ENCODE measurements around the gene GPNMB. TPM values are rescaled to one million over a fixed set of nuclear protein-coding genes. Genes with fewer than 3 reads are reported as not detected.

Gene GPNMB
- total RNA-seq, 2 donors from 2014 or later, result 10.0 to 49.9 TPM

GRCh38 chr7:23247046-23247602 is 549 bp downstream of the GPNMB start:
- no peaks in the 10 kb centered on the region for H3K9me3 ChIP-seq
- H3K27ac ChIP-seq, result no peak overlapping the region
- TF ChIP-seq, protein P1, sequence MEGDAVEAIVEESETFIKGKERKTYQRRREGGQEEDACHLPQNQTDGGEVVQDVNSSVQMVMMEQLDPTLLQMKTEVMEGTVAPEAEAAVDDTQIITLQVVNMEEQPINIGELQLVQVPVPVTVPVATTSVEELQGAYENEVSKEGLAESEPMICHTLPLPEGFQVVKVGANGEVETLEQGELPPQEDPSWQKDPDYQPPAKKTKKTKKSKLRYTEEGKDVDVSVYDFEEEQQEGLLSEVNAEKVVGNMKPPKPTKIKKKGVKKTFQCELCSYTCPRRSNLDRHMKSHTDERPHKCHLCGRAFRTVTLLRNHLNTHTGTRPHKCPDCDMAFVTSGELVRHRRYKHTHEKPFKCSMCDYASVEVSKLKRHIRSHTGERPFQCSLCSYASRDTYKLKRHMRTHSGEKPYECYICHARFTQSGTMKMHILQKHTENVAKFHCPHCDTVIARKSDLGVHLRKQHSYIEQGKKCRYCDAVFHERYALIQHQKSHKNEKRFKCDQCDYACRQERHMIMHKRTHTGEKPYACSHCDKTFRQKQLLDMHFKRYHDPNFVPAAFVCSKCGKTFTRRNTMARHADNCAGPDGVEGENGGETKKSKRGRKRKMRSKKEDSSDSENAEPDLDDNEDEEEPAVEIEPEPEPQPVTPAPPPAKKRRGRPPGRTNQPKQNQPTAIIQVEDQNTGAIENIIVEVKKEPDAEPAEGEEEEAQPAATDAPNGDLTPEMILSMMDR (IDR thresholded peaks at IDR 0.05), result no peak
- TF ChIP-seq POLR2A (IDR thresholded peaks at IDR 0.05) (no peak), POLR2AphosphoS5 (IDR thresholded peaks at IDR 0.05) (no peak)
- no peak for DNase-seq (ENCODE audit: low spot score)
- H3K4me3 ChIP-seq, result peak overlapping the region; percentile 12 to 19
- 78% methylated on average over 6 of the region's 6 CpGs for WGBS
- H3K36me3 ChIP-seq, result no peaks in the 10 kb centered on the region
- H3K4me1 ChIP-seq (replicated peaks), result no peaks in the 10 kb centered on the region
- H3K27me3 ChIP-seq (replicated peaks; ENCODE audit: insufficient read depth), result peaks cover 12% of the 10 kb centered on the region
- intact Hi-C loops (cut with DNase I), result no loop called here

DNA sequence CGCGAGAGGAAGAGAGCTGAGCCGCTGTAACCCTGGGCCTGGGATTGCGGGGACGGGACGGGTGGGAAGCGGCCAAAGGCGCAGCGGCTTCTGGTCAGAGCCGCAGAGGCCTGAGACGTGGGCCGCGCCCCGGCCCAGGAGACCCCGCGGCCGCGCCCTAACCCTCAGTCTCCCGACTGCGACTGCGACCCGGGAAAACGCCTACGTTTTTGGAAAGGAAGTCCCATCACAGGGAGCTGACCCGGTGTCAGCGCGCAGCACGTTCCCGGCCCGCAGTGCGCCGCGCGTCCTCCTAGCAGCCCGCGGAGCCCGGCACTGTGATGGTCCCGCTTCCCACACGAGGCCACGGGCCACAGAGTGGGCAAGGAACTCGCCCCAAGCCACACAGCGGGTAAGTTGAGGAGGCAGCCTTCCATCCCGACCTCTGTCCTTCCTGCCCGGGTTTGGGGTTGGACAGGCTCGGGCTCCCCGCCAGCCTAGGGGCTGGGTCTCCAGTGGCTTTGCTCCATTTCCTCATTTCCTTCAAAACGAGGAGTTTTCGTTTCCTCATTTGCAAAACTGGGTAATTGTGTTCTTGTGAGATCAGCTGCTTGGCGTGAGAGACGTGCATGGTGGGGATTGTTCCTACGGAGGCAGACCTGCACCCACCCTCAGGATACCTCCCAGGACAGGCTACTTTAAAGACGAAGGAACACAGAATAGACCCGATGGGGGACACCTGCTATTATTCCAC is 1.2 kb downstream of the GPNMB start:
- WGBS, result 21% methylated on average over 44 of the region's 53 CpGs
- TF ChIP-seq POLR2A (IDR thresholded peaks at IDR 0.05), result no peak
- TF ChIP-seq POLR2AphosphoS5 (IDR thresholded peaks at IDR 0.05), result no peak
- TF ChIP-seq, protein P1 (IDR thresholded peaks at IDR 0.05), result no peak
- Histone ChIP-seq H3K27ac (peak overlapping the region in 1 of 2 donors; percentile 27), H3K4me3 (peak overlapping the region; percentile 12 to 19), H3K27me3 (replicated peaks; ENCODE audit: insufficient read depth) (peaks cover 12% of the 10 kb centered on the region), H3K36me3 (no peaks in the 10 kb centered on the region), H3K4me1 (replicated peaks) (no peaks in the 10 kb centered on the region), H3K9me3 (no peaks in the 10 kb centered on the region)
- DNase-seq (ENCODE audit: low spot score), result no peak
- intact Hi-C loops (cut with DNase I), result no loop called here

DNA sequence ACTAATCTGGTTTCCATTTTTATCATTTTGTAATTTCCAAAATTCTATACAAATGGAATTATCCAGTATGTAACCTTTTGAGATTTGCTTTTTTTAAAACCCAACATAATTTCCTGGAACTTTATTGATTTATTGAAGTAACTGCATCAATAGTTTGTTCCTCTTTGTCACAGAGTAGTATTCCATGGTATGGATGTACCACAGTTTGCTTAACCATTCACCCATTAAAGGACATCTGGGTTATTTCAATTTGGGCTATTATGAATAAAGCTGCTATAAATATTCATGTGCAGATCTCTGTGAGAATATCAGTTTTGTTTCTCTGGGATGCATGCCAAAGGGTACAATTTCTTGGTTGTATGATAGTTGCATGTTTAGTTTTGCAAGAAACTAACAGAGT is 2.9 kb downstream of the GPNMB start:
- no peak for DNase-seq (ENCODE audit: low spot score)
- Histone ChIP-seq H3K27me3 (replicated peaks; ENCODE audit: insufficient read depth) (peaks cover 12% of the 10 kb centered on the region), H3K4me1 (replicated peaks) (no peaks in the 10 kb centered on the region), H3K36me3 (no peaks in the 10 kb centered on the region), H3K27ac (no peak overlapping the region), H3K4me3 (no peak overlapping the region), H3K9me3 (no peaks in the 10 kb centered on the region)
- intact Hi-C loops (cut with DNase I), result no loop called here
- TF ChIP-seq POLR2AphosphoS5 (IDR thresholded peaks at IDR 0.05) (no peak), POLR2A (IDR thresholded peaks at IDR 0.05) (no peak)
- TF ChIP-seq, protein P1 (IDR thresholded peaks at IDR 0.05), result no peak

- DNase-seq (ENCODE audit: low spot score), result no peak
- WGBS, result 92% methylated on average over 7 of the region's 7 CpGs
- intact Hi-C loops (cut with DNase I), result no loop called here
- Histone ChIP-seq H3K27ac (no peak overlapping the region), H3K4me1 (replicated peaks) (no peaks in the 10 kb centered on the region), H3K4me3 (no peak overlapping the region), H3K9me3 (no peaks in the 10 kb centered on the region), H3K27me3 (replicated peaks; ENCODE audit: insufficient read depth) (no peaks in the 10 kb centered on the region), H3K36me3 (no peaks in the 10 kb centered on the region)
- no peak for TF ChIP-seq POLR2A (IDR thresholded peaks at IDR 0.05)
- TF ChIP-seq, protein P1 (IDR thresholded peaks at IDR 0.05), result no peak
- TF ChIP-seq POLR2AphosphoS5 (IDR thresholded peaks at IDR 0.05), result no peak
Observed at GRCh38 chr7:23254051-23254681, 7.6 kb downstream of the GPNMB start.

All from prostate gland (tissue), 2 donors.